Retina (tissue), 1 donor: ENCODE results near the gene STPG3.

Experiments used
- DNase-seq: peaks from one replicate; pipeline ENCODE4 v3.0.0-alpha.2; 2016

STPG3 gene

DNA sequence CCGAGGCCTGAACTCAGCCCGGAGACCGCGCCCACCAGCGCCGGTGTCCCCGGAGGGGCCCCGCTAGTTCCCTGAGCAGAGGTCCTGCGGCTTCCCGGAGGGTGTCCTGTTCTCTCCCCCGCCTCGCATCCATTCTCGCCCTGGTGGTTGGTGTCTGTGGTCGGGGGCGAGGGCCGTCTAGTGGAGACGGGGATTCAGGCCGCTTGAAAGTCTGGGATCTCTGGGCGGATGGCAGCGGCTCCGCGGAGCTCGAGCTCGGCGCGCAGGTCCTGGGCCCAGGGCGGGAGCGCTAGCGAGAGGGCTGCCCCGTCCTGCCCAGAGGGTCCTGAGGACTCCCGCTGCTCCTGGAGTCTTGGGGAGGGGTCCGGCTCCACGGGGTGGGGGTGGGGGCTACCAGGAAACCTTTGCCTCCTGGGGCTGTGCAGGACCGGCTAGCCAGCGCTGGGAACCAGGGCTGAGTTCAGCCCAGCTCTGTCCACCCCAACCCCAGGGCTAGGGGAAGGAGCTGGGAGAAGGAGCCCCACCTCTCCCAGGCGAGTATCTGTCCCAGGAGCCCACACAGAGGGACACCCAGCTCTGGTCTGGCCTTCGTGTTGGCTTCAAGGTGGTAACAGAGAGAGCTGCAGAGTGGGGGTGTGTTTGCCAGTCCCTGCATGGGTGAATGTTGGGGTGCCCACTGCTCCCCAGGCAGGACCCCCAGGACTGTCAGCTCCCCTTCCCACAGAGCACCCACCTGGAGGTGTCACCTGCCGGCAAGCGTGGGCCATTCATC, 30.4 kb downstream of the STPG3 start:
- no peak for DNase-seq

DNA sequence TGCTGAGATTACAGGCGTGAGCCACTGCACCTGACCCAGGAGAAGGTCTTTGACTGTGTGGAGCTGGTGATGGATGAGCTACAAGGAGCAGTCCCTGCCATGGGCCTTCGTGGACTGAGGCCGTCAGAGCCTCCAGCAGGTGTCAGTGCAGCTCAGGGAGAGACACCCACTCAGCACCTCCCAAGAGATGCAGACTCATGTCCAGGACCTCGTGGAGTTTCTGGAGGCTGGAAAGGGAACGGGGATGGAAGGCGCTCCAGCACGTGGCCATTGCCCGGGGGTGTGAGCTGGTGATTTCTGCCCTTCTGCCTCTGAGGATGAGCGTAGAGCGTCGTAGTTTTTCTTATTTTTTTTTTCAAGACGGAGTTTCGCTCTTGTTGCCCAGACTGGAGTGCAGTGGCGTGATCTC, 35.9 kb downstream of the STPG3 start:
- DNase-seq: no peak

DNA sequence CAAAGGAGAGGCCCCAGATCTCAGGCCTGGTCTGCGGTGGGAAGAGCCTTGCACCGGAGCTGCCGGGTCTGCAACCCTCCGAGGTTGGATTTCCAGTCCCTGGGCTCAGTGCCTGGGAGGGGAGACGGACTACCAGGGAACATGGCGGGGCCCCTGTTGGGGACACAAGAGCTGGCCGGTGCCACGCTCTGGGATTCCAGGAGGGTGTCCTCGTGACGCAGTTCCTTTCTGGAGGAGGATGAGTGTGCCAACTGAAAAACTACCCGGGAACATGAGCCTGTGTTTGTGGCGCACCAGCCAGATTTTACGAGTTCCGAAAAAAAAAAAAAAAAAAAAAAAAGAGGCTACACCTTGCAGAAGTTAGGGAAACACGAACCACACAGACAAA, 42.0 kb downstream of the STPG3 start:
- no peak for DNase-seq

DNA sequence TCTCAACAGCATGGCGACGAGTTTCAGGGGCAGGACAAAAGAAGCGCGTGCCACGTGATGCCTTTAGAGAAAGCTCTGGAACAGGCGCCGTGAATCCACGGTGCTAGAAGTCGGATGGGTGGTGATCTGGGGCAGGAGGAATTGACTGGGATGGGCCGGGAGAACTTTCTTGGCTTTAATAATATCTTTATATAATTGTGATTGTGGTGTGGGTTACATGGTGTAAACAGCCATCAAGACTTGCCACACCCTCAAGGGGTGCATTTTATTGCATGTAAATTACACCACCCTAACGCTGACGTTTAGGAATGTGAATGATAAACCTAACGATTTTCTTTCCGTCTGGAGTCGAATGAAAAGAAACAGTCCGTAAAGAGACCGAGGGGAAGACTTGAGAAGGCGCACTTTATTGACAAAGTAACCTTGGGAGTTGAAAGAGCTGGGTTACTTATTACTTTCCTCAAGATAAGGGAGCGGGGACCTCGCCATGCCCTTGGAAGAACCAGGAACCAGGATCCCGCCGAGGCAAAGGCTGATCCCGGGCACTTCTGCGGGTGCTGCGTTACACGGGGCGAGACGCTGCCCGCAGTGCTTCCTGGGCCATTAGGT, 42.5 kb downstream of the STPG3 start:
- no peak for DNase-seq

DNA sequence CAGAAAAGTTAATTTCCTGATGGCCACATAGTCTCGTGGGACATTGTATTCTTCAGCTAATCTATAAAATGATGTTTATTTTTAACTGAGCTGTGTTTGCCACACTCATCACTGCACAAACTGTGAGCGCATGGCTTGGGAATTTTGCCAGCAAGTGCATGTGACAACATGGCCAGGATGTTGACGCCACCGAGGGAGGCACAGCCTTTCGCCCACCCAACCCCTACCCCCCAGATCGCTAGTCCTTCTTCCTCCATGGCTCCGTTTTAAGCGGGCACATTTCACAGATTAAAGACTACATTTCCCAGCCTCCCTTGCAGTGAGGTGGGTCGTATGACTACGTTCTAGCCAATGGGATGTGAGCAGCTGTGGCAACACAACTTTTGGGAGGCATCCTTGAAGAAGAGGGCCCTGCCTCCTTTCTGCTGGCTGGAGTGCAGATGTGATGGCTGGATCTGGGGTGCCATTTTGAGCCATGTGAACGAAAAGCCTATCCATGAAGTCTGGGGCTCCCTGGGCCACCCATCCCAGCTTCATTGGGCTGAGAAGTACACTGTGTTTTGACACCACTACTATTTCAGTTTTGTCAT, 43.1 kb downstream of the STPG3 start:
- peak; percentile 46 for DNase-seq

DNA sequence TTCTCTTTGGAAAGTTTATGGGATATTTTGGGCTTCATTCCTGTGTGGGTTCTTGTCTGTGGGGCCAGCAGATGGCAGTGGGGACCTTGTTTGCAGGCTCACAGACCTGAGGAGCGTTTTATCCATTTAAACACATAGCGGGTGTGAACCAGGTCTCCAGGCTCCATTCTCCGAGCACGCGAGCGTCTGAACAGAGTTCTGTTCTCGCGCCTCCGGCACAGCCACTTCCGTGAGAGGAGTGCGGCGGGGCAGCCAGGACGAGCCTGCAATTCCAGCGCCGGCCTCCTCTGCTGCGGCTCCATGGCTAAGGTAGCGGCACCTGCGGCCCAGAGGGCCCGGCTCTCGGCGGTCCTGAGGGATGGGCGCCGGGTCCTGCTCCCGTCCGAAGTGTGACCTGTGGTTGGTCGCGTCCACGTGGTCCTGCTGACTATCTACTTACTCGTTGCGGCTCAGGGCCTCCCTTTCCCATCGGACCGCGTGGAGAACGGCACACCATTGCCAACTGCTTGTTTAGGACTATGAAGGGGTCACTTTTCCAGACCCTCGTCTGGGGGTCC, 43.7 kb downstream of the STPG3 start:
- peak; percentile 67 for DNase-seq

DNA sequence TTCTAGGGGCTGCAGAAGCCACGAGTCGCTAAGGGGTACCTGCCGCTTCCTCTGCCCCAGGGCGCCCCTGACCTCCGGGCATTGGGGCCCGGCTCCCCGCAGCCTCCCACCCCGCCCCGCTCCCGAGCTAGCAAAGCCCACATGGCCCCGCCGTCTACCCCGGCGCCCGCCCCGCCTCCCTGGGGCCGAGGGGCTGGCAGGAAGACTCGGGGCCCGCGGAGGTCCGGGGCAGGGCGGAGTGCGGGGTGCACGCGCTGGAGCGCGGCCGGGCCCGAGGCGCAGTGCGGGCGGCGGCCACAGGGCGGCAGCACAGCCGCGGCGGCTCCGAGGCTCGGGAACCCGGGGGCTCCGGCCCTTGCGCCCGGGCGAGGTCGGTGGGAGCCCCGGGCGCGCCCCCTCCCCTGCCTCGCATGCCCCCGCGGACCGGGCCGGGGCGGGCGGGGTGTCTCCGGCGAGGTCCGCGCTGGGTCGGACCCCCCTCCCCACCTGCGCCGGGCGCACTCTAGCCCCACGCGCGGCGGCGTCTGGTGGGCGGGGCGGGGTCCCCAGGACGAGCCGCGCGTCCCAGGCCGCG, 44.2 kb downstream of the STPG3 start:
- peak; percentile 44 for DNase-seq

DNA sequence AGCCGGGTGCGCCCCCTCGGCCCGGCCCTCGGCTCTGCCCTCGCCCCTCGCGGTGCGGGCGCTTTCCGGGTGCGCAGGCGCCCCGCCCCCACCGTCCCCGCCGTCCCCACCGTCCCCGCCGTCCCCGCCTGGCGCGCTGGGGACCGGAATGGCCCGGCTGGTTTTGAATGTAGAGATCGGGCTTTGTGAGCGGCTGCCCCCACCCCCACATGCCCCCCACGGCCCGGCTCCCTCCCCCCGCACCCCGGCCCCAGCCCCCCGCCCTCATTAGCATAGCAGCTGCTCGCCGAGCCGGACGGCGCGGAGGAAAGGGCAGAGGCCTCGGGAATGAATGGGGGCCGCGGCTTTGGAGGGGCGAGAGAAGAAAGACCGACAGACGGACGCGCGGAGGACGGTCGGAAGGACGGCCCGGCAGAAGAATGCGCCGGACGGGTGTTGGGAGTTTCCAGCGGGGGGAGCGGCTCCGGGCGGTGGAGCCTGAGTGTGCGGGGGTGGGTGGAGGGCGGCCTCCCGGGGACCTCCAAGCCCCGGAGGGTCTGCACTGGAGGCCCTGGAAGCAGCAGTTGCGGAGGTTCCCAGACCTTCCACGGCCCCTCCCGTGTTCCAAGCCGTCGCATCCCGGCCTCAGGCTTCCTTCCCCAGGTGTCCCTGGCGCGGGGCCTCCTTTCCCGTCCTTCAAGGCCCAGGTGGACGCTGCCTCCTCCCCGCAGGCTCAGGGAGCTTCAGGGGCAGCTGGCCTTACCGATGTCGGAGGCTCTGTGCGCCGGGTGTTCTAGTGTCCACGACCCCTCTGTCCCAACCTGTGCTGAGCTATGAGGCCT, 45.0 kb downstream of the STPG3 start:
- DNase-seq: peak; percentile 73

DNA sequence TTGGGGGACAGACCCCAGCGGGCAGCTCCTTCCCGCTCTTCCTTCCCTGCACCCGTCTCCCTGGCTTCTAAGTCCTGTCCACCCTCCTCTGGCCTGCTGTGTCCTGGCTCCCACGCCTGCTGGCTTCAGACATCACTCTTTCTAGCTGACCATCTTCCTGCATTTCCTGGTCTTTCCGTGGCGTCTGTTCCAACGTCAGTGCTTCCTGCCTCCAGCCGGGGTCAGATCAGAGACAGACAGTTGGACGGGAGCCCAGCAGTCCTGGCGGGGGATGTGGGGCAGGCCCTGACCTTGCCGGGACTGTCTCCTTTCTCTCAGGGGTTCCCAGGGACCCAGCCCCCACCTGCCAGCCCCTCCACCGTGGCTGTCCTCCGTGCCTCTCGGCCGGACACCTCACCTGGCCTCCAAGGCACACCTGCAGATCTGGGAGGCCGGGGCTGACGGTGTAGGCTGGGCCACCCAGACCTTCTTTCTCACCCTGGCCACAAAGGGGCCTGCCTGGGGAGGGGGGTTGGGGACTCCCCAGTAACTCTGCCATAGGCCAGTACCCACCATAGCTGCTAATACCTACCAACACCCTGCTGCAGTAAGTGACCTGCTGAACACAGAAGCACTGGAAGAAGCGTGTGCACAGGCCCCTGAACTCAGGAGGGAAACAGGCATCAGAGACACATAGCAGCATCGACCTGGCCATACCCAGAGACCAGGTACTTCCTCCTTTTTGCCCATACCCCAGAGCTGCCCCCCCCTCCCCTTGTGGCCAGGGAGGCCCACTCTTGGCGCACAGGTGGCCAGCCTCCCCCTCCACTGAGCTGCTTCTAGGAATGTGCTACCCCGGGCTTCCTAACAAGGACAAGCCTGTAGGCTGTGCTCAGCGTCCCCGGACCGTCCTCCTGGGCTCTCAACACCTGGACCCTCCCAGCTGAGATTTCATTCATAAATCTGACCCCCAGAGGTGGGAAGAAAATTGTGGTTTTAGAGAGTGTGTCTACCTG, 45.9 kb downstream of the STPG3 start:
- peak; percentile 10 for DNase-seq

DNA sequence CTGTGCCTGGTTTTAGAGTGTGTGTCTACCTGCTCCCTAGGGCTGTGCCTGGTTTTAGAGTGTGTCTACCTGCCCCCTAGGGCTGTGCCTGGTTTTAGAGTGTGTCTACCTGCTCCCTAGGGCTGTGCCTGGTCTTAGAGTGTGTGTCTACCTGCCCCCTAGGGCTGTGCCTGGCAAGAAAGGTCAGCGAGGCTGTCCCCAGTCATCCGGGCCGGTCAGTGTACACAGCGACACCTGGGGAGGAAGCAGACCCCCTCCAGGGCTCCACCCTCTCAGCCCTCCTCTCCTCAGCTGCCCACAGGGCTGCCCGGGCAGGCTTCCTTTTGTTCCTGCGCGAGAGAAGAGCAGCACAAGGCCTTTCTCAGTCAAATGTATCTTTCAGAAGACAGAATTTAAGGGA, 46.9 kb downstream of the STPG3 start:
- DNase-seq: no peak

DNA sequence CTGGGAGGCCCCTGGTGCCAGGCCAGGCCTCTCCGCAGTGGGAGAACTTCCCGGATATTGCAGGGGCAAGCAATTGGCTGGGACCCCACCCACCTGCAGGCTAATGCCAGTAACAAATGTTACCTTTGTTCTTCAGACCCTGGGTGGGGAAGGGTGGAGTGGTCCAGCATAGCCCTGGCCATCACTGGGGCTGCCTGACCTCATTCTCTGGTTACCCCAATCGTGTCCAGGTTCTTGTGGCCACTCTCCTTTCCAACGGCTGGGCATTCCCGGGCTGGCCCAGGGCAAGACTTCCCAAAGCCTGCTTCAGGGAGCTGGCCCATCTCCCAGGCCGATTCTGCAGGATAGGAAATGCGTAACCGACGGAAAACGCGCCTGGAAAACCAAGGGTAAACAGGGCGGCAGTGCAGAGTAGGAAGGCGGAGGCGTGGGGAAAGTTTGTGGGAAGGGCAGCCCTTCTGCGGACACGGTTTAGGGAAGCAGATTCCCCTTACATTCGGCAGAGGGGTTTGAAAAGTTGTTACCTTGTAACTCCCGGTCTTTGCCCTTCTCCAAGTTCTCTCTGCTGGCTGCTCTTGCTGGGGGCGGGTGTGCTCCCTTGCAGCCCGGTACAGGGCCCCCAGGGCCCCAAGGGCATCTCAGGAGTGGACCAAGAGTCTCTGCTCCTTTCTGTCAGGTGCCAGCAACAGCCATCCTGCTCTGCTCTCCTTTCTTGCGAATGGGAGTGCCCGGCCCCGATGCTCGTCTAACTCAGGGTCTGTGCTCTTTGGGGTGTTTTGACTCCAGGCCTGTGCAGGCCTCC, 47.5 kb downstream of the STPG3 start:
- no peak for DNase-seq

DNA sequence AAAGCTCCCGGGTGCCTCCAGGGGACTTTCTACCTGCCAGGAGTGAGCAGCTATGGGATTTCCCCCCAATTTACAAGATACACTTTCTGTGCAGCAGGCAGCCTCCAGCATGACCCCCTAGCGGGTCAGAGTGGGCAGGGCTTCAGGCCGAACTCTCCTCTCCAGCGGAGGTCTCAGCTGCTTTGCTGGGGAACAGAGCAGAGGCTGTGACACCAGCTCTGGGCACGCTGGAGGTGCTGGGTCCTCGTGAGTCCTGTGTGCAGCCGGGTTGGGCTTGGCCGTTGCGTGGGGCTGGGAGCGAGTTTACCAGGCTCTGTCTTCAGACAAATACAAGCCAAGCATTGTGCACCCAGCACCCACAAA, 48.1 kb downstream of the STPG3 start:
- DNase-seq: peak; percentile 49

DNA sequence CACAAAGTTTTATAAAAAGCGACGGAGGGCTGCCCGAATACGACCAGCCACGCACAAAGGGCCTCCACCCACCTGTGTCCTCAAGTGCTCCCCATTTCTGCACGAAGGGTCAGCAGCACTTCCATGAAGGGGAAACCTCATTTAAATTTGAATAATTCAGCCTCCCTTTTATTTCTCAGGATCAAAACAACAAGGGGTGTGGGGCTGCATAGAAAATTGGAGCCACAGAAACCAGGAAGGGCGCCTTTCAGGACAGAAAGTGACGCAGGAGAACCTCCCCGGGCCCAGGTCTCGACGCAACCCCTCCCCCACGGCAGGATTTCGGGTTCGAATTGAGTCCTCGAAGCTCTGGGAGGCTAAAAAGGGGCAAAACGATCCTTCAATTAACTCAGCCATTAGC, 48.9 kb downstream of the STPG3 start:
- DNase-seq: peak; percentile 33

DNA sequence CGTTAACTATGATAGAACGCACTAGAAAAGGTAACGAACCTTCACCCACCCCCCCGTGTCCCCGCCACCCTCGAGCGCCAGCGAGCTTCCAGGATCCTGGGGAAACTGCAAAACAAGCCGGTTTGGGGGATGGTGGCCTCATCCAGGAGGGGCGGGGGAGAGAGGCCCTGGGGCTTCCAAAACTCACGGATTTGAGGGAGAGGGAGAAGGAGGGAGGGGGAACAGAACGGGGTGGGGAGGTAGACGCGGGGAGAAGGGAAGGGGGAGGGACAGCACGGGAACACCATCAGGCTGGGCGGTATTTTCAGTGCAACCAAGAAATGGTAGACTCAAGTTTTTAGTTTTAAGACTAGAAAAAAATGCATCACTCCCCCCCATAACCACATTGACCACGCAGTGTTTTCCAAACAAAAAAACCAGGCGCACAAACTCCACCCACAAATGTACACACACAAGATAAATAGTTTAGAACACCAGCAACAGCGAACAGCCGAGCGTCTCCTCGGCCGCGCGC, 49.5 kb downstream of the STPG3 start:
- DNase-seq: no peak

DNA sequence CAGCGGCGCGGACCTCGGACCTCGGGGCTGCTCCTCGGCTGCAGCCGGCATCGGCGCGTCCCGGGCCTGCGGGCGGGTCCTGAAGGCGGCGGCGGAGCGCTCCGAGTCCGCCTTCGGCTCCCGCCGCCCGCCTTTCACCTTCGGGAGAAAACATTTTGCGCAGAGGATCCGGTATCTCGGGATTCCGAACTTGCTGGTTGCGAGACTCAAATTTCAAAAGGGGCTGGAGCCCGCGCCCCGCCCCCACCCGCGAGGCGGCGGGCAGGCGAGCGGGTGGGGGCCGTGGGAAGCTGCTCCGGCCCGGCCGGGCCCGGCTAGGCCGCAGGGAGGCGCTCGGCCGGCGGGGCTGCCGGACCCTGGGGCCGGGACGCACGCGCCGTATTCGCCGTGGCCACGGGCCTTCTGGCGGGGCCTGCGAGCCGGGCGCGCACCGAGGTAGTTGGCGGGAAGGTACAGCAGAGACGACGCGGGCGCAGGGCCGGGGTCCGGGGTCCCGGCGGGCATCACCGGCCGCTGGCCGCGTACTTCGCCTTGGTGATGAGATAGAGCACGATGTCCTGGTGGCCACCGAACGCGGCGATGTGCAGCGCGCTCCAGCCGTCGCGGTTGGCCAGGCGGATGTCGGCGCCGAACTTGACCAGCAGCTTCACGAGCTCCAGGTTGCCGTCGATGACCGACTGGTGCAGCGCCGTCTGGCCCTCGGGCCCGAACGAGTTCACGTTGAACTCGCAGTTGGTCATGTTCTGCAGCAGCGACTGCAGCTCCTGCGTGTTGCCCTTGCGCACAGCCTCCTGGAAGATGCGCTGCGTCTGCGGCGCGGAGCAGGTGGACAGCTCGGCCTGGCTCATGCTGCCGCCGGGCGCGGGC, 50.2 kb downstream of the STPG3 start:
- peak; percentile 89 for DNase-seq

DNA sequence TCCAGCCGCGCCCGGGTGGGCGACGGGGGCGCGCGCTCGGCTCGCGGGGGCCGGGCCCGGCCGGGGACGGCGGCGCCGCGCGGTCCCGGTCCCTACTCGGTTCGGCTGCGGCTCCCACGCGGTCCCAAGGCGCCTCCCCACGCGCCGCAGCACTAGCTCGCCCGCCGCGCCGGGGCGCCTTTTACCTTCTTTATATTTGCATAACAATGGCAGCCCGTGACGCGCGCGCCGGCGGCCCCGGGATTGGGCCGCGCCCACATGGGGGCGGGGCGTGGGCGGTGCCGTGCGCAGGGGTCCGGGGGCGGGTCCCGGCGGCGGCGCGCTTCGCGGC, 51.0 kb downstream of the STPG3 start, which contains the start of gene NRARP:
NRARP (minus strand) TSS at position 154 of the 331 bp plus-strand sequence. CDS start 343 bp downstream, outside the sequence.
- DNase-seq: no peak

DNA sequence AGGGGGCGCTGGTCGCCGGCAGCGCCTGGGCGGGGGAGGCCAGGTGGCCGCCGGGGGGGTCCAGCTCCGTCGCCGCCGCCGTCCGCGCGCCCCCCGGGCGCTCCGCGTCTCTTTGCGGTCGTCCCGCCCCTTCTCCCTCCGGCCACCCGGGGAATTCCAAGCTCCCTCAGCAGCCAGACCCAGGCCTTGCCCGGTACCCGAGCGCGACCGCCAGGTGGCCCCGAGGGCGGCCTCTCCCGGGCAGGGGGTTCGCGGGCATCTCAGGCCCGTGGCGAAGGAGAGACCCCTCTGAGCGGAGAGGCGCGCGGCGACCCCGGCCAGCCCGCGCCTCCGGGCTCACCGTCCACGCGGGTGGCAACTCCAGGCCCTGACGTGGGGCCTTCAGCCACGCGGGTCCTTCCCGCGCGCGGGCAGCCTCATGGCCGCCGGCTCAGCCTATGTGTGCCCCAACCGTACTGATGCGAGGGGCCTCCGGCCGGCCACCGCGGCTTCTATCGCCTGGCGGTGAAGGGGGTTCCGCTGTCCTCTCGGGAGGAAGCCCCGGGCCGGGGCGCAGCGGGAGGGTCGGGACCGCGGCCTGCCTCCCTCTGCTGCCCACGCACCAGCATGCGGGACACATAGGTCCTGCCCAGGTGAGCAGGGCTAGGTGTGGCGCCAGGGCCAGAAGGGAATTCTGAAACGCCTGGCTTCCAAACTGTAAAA, 51.5 kb downstream of the STPG3 start:
- DNase-seq: peak; percentile 93
